Stomach (tissue), 9 donors: Measurements from ENCODE around the gene NT5C2. TPM values are rescaled to one million over a fixed set of nuclear protein-coding genes. Genes with fewer than 3 reads are reported as not detected.
A peak's percentile ranks its signal among the peaks of the same experiment; 100 is the strongest.
"Not testable (repeated sequence)": the region's sequence is repeated elsewhere in the genome, so short reads cannot be mapped to it uniquely, and the experiment has no call there.

Source experiments
- DNase-seq, 2 donors: peaks; one replicate each; pipeline versions ENCODE4 v3.0.0 to v3.0.0-alpha.2; 2013 to 2019
- H3K27ac ChIP-seq, 5 donors: fragments of 200-600 bp in 4 of 5; sonication (generic) in 4 of 5; one replicate each; pipeline ENCODE4 v1.5.1; 2013 to 2019; ENCODE audit warnings: mild to moderate bottlenecking in 1 of 5, moderate library complexity in 1 of 5
- H3K27me3 ChIP-seq, 3 donors: fragments of 200-600 bp; sonication (generic); one replicate each; pipeline ENCODE4 v1.5.1; 2017 to 2019; ENCODE audit warnings: mixed run types in 1 of 3
- H3K36me3 ChIP-seq, 4 donors: fragments of 200-600 bp; sonication (generic); 1 replicate in 3 of 4; 2 replicates in 1 of 4; pipeline ENCODE4 v1.5.1; 2016 to 2019
- H3K4me1 ChIP-seq, 4 donors: fragments of 200-600 bp; sonication (generic); one replicate each; pipeline ENCODE4 v1.5.1; 2016 to 2019
- H3K4me3 ChIP-seq, 4 donors: fragments of 200-600 bp; sonication (generic) in 3 of 4; one replicate each; pipeline ENCODE4 v1.5.1; 2016 to 2019; ENCODE audit warnings: mild to moderate bottlenecking in 1 of 4
- H3K9me3 ChIP-seq, 4 donors: fragments of 200-600 bp; sonication (generic); one replicate each; pipeline ENCODE4 v1.5.1; 2016 to 2019
- EP300 ChIP-seq: sonication (generic); formaldehyde crosslinking; IDR thresholded peaks from one replicate; pipeline ENCODE4 v1.6.1; 2017; ENCODE audit warnings: antibody characterized with exemption
- POLR2A ChIP-seq, 4 donors: fragments of 450-650 bp; IDR thresholded peaks; one replicate each; pipeline ENCODE4 v1.6.1; 2016; ENCODE audit warnings: antibody characterized with exemption in 4 of 4, control low read depth in 2 of 4, mild to moderate bottlenecking in 1 of 4, moderate library complexity in 1 of 4
- POLR2AphosphoS5 ChIP-seq, 3 donors: sonication (generic); formaldehyde crosslinking; IDR thresholded peaks; one replicate each; pipeline ENCODE4 v1.6.1; 2016; ENCODE audit warnings: antibody characterized with exemption in 3 of 3
- WGBS, 5 donors: extraction: QIAGEN DNeasy Blood & Tissue Kit in 3 of 5; methylation state at CpG; one replicate each; pipeline versions ENCODE4 v1.1.5 to v1.1.7; 2013 to 2018; 5-methylcytosine and 5-hydroxymethylcytosine counted together
- intact Hi-C: fragments of 100-400 bp; cut with DNase I; formaldehyde crosslinking; loops from one replicate; pipeline ENCODE4 v1.15.1; 2023; ENCODE audit warnings: low total_unique reads
- polyA plus RNA-seq, 3 donors: library from polyadenylated mRNA; stranded (reverse); fragments of 200-250 nt; gene quantifications; one replicate each; pipeline ENCODE4 v1.2.3, GENCODE V29; 2013
- total RNA-seq, 5 donors: library from RNA; depleted of rRNA; stranded (reverse); fragments of >200 nt; gene quantifications; one replicate each; pipeline versions ENCODE4 v1.1.0 to v1.2.3, GENCODE V29; 2014 to 2016
- TF ChIP-seq, protein P1 (sequence below), 7 experiments: fragments of 450-650 bp in 4 of 7; fragments of 200-600 bp in 3 of 7; sonication (generic) in 3 of 7; IDR thresholded peaks; one replicate each; pipeline ENCODE4 v1.5.1; 2016 to 2019; ENCODE audit warnings: antibody characterized with exemption in 7 of 7, control low read depth in 2 of 7, mild to moderate bottlenecking in 1 of 7
- donor health status: healthy with polysubstance abuse.
- donor health status: Bipolar disorder and iron deficiency.
- donor health status: healthy.

NT5C2 gene
- total and polyA plus RNA-seq, 8 donors: 20.0 to 176 (median 35.6) TPM

GRCh38 chr10:103168438-103168837 lies 24.6 kb downstream of the NT5C2 start:
- no peaks in the 10 kb centered on the region for H3K27me3 ChIP-seq
- intact Hi-C loops: no loop called here
- TF ChIP-seq EP300 (no peak), POLR2A (IDR thresholded peaks at IDR 0.05) (no peak), POLR2AphosphoS5 (IDR thresholded peaks at IDR 0.05) (no peak)
- TF ChIP-seq, protein P1, sequence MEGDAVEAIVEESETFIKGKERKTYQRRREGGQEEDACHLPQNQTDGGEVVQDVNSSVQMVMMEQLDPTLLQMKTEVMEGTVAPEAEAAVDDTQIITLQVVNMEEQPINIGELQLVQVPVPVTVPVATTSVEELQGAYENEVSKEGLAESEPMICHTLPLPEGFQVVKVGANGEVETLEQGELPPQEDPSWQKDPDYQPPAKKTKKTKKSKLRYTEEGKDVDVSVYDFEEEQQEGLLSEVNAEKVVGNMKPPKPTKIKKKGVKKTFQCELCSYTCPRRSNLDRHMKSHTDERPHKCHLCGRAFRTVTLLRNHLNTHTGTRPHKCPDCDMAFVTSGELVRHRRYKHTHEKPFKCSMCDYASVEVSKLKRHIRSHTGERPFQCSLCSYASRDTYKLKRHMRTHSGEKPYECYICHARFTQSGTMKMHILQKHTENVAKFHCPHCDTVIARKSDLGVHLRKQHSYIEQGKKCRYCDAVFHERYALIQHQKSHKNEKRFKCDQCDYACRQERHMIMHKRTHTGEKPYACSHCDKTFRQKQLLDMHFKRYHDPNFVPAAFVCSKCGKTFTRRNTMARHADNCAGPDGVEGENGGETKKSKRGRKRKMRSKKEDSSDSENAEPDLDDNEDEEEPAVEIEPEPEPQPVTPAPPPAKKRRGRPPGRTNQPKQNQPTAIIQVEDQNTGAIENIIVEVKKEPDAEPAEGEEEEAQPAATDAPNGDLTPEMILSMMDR (IDR thresholded peaks at IDR 0.05): no peak

DNA sequence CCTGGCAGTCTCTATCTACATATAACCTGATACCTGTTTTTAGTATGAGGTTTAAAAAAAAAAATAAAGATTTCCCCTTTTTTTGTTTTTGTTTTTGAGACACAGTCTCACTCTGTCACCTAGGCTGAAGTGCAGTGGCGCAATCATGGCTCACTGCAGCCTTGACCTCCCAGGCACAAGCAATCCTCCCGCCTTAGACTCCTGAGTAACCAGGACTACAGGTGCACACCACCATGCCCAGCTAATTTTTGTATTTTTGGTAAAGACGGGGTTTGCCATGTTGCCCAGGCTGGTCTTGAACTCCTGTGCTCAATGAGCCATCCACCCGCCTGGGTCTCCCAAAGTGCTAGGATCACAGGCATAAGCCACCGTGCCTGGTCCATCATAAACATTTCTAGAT lies 25.5 kb downstream of the NT5C2 start:
- H3K9me3 ChIP-seq, DNase-seq, intact Hi-C loops, H3K4me3 ChIP-seq, H3K27ac ChIP-seq, H3K27me3 ChIP-seq: not testable (repeated sequence)
- Histone ChIP-seq H3K36me3 (peaks cover 16 to 88% (median 83%) of the 10 kb centered on the region in 4 donors), H3K4me1 (peaks cover 0 to 28% (median 5%) of the 10 kb centered on the region in 4 donors)
- WGBS, 5 donors: 98 to 99% (median 99%) methylated on average over 5 of the region's 5 CpGs

More at GRCh38 chr10:103168438-103168837, 24.6 kb downstream of the NT5C2 start:
- no peak for DNase-seq
- Histone ChIP-seq H3K4me1 (peaks cover 0 to 28% (median 5%) of the 10 kb centered on the region in 4 donors), H3K9me3 (no peaks in the 10 kb centered on the region), H3K36me3 (peaks cover 24 to 92% (median 85%) of the 10 kb centered on the region in 4 donors), H3K4me3 (no peak overlapping the region), H3K27ac (no peak overlapping the region)

DNA sequence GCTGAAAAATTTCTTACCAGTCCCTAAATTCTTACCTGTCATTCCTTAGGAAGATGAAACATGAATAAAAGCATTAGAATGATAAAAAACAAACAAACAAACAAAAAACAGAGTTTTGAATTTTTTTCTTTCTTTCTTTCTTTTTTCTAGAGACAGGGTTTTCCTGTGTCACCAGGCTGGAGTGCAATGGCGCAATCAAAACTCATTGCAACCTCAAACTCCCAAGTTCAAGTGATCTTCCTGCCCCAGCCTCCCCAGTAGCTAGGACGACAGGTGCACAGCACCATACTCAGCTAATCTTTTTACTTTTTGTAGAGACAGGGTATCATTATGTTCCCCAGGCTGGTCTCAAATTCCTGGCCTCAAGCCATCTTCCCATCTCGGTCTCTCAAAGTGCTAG lies 26.5 kb downstream of the NT5C2 start:
- intact Hi-C loops: no loop called here
- Histone ChIP-seq H3K9me3 (peaks cover 0 to 4% (median 0%) of the 10 kb centered on the region in 4 donors), H3K36me3 (peaks cover 7 to 86% (median 79%) of the 10 kb centered on the region in 4 donors), H3K27me3 (no peaks in the 10 kb centered on the region), H3K4me1 (peaks cover 0 to 23% (median 3%) of the 10 kb centered on the region in 4 donors), H3K27ac (no peak overlapping the region), H3K4me3 (no peak overlapping the region)
- no peak for DNase-seq
- TF ChIP-seq EP300 (no peak), POLR2AphosphoS5 (IDR thresholded peaks at IDR 0.05) (no peak)
- 91 to 99% (median 94%) methylated on average over 3 of the region's 3 CpGs for WGBS, 5 donors

DNA sequence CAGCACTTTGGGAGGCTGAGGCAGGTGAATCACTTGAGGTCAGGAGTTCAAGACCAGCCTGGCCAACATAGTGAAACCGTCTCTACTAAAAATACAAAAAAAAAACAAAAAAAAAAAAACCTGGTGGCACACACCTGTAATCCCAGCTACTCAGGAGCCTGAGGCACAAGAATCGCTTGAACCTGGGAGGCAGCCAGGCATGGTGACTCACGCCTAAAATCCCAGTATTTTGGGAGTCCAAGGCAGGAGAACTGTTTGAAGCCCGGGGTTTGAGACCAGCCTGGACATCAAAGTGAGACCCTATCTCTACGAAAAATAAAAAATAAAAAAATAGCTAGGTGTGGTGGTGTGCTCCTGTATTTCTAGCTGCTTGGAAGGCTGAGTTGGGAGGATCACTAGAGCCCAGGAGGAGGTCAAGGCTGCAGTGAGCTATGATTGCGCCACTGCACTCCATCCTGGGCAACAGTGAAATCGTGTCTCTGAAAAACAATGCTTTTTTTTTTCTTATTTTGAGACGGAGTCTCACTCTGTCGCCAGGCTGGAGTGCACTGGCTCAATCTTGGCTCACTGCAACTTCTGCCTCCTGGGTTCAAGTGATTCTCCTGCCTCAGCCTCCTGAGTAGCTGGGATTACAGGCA lies 29.2 kb downstream of the NT5C2 start:
- H3K27ac ChIP-seq, intact Hi-C loops, H3K27me3 ChIP-seq, H3K9me3 ChIP-seq, H3K4me3 ChIP-seq, H3K4me1 ChIP-seq, DNase-seq: not testable (repeated sequence)
- 90 to 99% (median 95%) methylated on average over 8 to 9 of the region's 9 CpGs for WGBS, 5 donors
- H3K36me3 ChIP-seq: peaks cover 0 to 72% (median 66%) of the 10 kb centered on the region in 4 donors

- Histone ChIP-seq H3K27ac (no peak overlapping the region), H3K36me3 (peaks cover 0 to 38% (median 32%) of the 10 kb centered on the region in 4 donors), H3K9me3 (no peaks in the 10 kb centered on the region), H3K27me3 (no peaks in the 10 kb centered on the region), H3K4me3 (no peak overlapping the region), H3K4me1 (peaks cover 29 to 49% (median 34%) of the 10 kb centered on the region in 4 donors)
- TF ChIP-seq, protein P1 (IDR thresholded peaks at IDR 0.05): no peak
- no peak for TF ChIP-seq EP300
- TF ChIP-seq POLR2A (IDR thresholded peaks at IDR 0.05): no peak
- no peak for TF ChIP-seq POLR2AphosphoS5 (IDR thresholded peaks at IDR 0.05)
- intact Hi-C loops: no loop called here
- no peak for DNase-seq
- WGBS, 5 donors: 71 to 92% (median 82%) methylated on average over 1 of the region's 1 CpG
Measured at GRCh38 chr10:103157246-103157645, 35.8 kb downstream of the NT5C2 start.

DNA sequence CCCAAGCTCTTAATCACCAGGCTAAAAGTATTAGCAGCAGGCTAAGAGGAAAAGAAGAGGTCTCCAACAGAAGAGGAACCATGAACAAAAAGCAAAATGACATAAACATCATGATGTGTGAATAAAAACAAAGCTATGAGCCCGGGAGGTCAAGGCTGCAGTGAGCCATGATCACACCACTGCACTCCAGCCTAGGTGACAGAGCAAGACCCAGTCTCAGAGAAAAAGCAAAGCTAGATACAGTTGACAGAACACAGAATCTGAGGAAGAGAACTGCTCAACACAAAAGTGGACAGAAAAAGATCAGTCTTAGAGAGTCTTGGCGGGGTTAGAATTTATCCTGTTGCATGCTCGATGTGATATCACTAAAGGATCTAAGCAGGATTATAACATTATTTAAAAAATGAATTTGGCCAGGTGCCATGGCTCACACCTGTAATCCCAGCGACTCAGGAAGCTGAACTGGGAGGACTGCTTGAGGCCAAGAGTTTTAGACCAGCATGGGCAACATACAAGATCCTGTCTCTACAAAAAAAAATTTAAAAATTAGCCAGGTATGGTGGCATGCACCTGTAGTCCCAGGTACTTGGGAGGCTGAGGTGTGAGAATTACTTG lies 37.5 kb downstream of the NT5C2 start:
- no peaks in the 10 kb centered on the region for H3K27me3 ChIP-seq
- no peak for DNase-seq
- H3K4me3 ChIP-seq: no peak overlapping the region
- peaks cover 0 to 28% (median 16%) of the 10 kb centered on the region in 4 donors for H3K36me3 ChIP-seq
- intact Hi-C loops: no loop called here
- WGBS, 5 donors: 44 to 59% (median 53%) methylated on average over 4 of the region's 4 CpGs
- TF ChIP-seq POLR2AphosphoS5 (IDR thresholded peaks at IDR 0.05) (no peak), EP300 (no peak), POLR2A (IDR thresholded peaks at IDR 0.05) (no peak)
- TF ChIP-seq, protein P1 (IDR thresholded peaks at IDR 0.05): no peak
- H3K9me3 ChIP-seq: no peaks in the 10 kb centered on the region
- H3K27ac ChIP-seq: peak overlapping the region in 1 of 5 donors; percentile 76
- H3K4me1 ChIP-seq: peaks cover 29 to 63% (median 42%) of the 10 kb centered on the region in 4 donors
